UCSD-AML1 (cell line): Measurements from ENCODE around the gene MAGEC1.
"Not testable (repeated sequence)": the region's sequence is repeated elsewhere in the genome, so short reads cannot be mapped to it uniquely, and the experiment has no call there.

Source experiments
- DNase-seq: peaks from one replicate; lab custom pipeline; 2025; ENCODE audit not compliant: unreplicated experiment; lab: John Stamatoyannopoulos, UW

The MAGEC1 gene

GRCh38 chrX:141903400-141904155 is at the start of gene MAGEC1:
TSS of gene MAGEC1 (plus strand) at chrX:141903894. CDS start at chrX:141905073, 1,179 bp downstream.
- DNase-seq = no peak

GRCh38 chrX:141857479-141857878 is 46.2 kb upstream of the MAGEC1 start:
- no peak for DNase-seq

- no peak for DNase-seq
Measured at GRCh38 chrX:141879616-141880015, 24.1 kb upstream of the MAGEC1 start.

DNA sequence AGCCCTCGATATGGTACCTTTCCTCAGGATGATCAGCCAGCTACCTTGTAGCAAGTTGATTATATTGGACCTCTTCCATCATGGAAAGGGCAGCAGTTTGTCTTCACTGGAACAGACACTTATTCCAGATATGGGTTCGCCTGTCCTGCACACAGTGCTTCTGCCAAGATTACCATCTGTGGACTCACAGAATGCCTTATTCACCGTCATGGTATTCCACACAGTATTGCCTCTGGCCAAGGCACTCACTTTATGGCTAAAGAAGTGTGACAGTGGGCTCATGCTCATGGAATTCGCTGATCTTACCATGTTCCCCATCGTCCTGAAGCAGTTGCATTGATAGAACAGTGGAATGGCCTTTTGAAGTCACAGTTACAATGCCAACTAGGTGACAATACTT is 14.9 kb upstream of the MAGEC1 start:
- DNase-seq = not testable (repeated sequence)

DNA sequence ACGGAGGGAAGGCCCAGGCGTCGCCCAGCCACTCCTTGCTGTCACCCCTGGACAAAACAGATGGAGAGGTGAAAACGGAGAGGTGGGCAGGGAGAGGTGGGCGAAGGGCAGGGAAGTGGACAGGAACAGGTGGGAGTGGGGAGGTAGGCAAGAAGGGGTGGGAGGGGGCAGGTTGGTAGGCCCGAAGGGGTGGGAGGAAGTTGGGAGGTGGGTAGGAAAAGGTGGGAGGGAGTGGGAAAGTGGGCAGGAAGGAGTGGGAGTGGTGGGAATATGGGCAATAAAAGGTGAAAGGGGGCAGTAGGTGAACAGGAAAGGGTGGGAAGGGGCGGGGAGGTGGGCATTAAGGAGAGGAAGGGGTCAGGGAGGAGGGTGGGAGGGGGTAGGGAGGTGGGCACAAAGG is 9.0 kb upstream of the MAGEC1 start:
- DNase-seq = no peak

DNA sequence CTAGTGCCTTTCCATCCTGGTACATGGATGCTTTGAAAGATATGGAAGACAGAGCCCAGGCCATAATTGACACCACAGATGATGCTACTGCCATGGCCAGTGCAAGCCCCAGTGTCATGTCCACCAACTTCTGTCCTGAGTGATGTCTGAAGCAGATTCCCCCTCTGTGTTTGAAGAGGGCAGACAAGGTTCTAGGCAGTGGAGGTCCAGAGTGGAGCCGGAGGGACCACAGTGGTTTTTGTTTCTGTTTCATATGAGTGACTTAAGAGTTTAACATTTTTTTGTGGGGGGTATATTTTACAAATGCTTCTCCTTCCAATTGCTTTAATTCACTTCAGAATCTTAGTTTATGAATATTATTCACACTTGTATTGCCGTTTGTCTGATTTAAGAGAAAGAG is 6.0 kb upstream of the MAGEC1 start:
- no peak for DNase-seq

DNA sequence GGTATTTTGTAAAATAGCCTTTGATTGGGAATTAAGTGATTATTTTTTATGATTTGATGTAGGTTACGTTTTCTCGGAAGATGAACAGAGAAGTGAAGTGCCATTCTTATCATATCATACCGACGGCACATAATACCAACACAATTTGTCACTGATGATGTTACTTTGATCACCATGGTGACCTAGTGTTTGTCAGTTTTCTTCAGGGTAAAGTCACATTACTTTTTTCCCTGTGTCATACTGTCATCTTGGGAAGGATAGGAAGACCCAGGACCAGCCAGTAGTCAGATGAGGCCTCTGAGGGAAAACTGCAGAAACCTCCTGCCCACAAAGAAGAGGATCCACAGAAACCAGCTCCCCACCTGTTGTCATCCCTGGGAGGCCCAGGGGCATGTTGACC is 1.3 kb upstream of the MAGEC1 start:
- no peak for DNase-seq

DNA sequence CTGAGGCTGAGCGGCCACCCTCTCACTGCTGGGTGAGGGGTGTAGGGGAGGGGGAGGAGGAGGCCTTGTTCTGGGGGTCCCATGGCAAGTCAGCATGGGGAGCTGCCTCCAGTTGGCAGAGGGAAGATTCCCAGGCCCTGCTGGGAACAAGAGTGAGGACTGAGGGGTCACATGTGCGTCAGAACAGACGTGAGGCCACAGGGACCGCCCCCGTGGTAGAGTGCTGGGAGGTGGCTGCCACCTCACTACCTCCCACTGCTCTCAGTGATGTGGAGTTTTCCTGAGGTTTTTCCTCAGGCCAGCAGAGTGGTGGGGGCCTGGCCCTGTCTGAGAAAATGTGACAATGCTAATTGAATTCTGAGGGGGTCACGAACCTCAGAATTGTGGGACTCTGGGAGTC is 568 bp downstream of the MAGEC1 start:
- DNase-seq = no peak

GRCh38 chrX:141917801-141918200 is 14.1 kb downstream of the MAGEC1 start:
- no peak for DNase-seq

DNA sequence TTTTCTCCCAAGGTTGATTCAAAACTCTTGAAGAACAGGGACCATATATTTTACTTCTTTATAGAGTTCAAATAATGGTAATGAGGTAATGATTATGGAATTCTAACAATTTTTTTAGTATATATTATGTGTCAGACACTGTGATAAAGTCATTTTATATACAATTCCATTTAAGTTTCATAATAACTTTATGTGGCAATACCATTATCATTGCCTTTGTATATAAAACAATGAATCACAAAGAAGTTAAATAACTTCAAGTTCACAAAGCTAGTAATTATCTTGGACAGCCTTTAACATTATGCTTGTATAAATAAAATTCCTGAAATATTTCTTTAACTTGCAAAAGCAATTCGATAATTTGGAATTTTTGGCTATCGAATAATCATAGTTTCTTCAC is 20.6 kb downstream of the MAGEC1 start:
- DNase-seq = no peak

DNA sequence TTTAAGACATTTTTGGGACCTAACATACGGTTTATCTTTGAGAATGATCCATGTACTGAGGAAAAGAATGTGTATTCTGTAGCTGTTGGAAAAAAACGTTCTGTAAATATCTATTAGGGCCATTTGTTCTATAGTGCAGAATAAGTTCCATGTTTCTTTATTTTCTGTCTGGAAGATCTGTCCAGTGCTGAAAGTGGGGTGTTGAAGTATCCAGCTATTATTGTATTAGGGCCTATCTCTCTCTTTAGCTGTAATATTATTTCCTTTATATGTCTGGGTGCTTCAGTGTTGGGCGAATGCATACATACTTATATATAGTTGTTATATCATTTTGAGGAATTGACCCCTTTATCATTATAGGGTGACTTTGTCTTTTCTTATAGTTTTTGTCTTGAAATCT is 24.7 kb downstream of the MAGEC1 start:
- no peak for DNase-seq

GRCh38 chrX:141934059-141934641 is 30.5 kb downstream of the MAGEC1 start:
- DNase-seq = no peak

- DNase-seq = no peak
Measured at GRCh38 chrX:141935645-141936044, 32.0 kb downstream of the MAGEC1 start.

DNA sequence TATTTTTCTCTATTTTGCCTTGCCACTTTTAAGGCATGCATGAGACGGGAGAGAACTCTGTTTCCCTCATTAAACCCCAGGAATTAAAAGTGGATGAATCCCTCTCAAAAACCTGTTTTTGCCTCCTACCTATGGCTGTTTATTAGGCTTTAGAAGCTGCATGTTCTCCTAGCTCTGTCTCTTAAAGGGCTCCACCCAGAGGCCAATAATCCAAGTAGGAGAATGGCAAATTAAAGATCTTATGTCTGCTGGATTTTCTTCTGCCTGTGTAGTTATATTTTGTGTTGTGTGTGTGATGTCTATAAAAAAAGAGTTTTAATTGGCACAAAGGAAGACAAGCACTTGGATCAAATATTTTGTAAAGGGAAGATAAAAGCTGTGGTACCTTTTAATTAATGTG is 32.4 kb downstream of the MAGEC1 start:
- DNase-seq = no peak

- no peak for DNase-seq
Measured at GRCh38 chrX:141941234-141941633, 37.5 kb downstream of the MAGEC1 start.

DNA sequence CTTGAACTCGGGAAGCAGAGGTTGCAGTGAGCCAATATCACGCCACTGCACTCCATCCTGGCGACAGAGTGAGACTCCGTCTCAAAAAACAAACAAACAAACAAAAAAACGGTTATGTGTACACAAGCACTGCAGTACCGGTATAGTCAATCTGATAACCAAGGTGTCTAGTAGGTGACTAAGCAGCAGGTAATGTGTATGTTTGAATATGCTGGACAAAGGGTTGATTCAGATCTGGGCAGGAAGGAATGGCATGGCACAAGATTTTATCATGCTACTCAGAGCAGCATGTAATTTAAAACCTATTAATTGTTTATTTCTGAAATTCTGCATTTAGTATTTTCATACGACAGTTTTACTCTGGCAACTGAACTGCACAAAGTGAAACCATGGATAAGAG is 41.7 kb downstream of the MAGEC1 start:
- DNase-seq = no peak

DNA sequence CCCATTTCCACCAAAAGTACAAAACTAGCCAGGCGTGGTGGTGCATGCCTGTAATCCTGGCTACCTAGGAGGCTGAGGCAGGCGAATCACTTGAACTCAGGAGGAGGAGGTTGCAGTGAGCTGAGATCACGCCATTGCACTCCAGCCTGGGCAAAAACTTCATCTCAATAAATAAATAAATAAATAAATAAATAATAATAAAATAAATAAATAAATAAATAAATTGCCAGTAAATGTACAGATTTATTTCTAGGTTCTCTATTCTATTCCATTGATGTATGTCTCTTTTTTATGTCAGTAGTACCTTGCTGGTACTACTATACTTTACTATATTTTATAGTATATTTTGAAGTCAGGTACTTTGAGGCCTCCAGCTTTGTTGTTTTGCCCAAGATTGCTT is 43.7 kb downstream of the MAGEC1 start:
- DNase-seq = no peak

- no peak for DNase-seq
Measured at GRCh38 chrX:141952603-141953002, 48.9 kb downstream of the MAGEC1 start.

DNA sequence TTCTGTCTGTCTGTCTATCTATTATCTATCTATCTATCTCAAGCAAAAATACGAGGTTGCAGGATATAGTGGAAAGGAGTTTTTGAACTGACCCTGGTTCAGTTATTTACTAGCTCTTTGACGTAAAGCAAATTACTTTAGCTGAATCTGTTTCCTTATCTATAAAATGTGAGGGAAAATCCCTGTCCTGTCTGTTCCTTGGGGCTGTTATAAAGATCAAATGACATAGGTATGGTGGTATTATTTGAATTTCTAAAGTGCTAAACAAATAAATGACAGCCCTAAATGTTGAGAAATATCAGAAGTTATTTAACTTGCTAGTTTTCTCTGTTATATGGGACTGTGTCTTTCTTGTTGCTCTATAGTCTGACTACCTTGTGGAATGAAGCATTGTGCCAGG is 55.0 kb downstream of the MAGEC1 start:
- DNase-seq = no peak
